ENCODE data around the gene POLE. TPM values are rescaled to one million over a fixed set of nuclear protein-coding genes. Genes with fewer than 3 reads are reported as not detected.

The POLE gene
- total RNA-seq, 4 donors from 2014 or later = 32.2 to 133 (median 44.4) TPM

- peaks cover 0 to 14% (median 5%) of the 10 kb centered on the region in 4 donors for H3K4me1 ChIP-seq
- H3K36me3 ChIP-seq = no peaks in the 10 kb centered on the region
- no peak overlapping the region for H3K4me3 ChIP-seq
- no peak for DNase-seq (ENCODE audit: low spot score in 2 of 2)
- WGBS, 2 donors = 80 to 82% methylated on average over 14 to 18 of the region's 18 CpGs
- H3K27me3 ChIP-seq = peaks cover 0 to 95% of the 10 kb centered on the region in 2 donors
- H3K27ac ChIP-seq = no peak overlapping the region
- peaks cover 0 to under 1% (median 0%) of the 10 kb centered on the region in 4 donors for H3K9me3 ChIP-seq
- no peak for TF ChIP-seq CTCF (IDR thresholded peaks at IDR 0.05)
- no peak for TF ChIP-seq EP300 (IDR thresholded peaks at IDR 0.05)
- no peak for TF ChIP-seq POLR2A (IDR thresholded peaks at IDR 0.05)
Measured at GRCh38 chr12:132605892-132606291, 81.2 kb downstream of the POLE start.

- H3K4me3 ChIP-seq = no peak overlapping the region
- 79 to 80% methylated on average over 12 to 16 of the region's 16 CpGs for WGBS, 2 donors
- peaks cover 0 to 89% of the 10 kb centered on the region in 2 donors for H3K27me3 ChIP-seq
- no peaks in the 10 kb centered on the region for H3K36me3 ChIP-seq
- TF ChIP-seq CTCF (IDR thresholded peaks at IDR 0.05) = no peak
- TF ChIP-seq POLR2A (IDR thresholded peaks at IDR 0.05) = no peak
- TF ChIP-seq EP300 (IDR thresholded peaks at IDR 0.05) = no peak
- no peak for DNase-seq (ENCODE audit: low spot score in 2 of 2)
- H3K9me3 ChIP-seq = no peaks in the 10 kb centered on the region
- H3K4me1 ChIP-seq = peaks cover 0 to 14% (median 8%) of the 10 kb centered on the region in 4 donors
- H3K27ac ChIP-seq = no peak overlapping the region
Measured at GRCh38 chr12:132604668-132605441, 82.3 kb downstream of the POLE start.

- H3K27ac ChIP-seq = peak overlapping the region in 1 of 4 donors; percentile 74
- H3K36me3 ChIP-seq = no peaks in the 10 kb centered on the region
- H3K4me3 ChIP-seq = peak overlapping the region in 2 of 4 donors; percentile 15 to 44
- peaks cover 0 to 14% (median 8%) of the 10 kb centered on the region in 4 donors for H3K4me1 ChIP-seq
- DNase-seq (ENCODE audit: low spot score in 2 of 2) = no peak
- no peaks in the 10 kb centered on the region for H3K9me3 ChIP-seq
- WGBS, 2 donors = 59% methylated on average over 18 of the region's 26 CpGs; no CpG with 5 or more reads in 1 of the 2 donors
- no peak for TF ChIP-seq CTCF (IDR thresholded peaks at IDR 0.05)
- TF ChIP-seq POLR2A (IDR thresholded peaks at IDR 0.05) = no peak
- no peak for TF ChIP-seq EP300 (IDR thresholded peaks at IDR 0.05)
- peaks cover 0 to 86% of the 10 kb centered on the region in 2 donors for H3K27me3 ChIP-seq
Measured at GRCh38 chr12:132604151-132604618, 83.0 kb downstream of the POLE start.

- H3K27ac ChIP-seq = peak overlapping the region in 2 of 4 donors; percentile 12 to 74
- no peaks in the 10 kb centered on the region for H3K9me3 ChIP-seq
- no peaks in the 10 kb centered on the region for H3K36me3 ChIP-seq
- H3K4me3 ChIP-seq = peak overlapping the region in 2 of 4 donors; percentile 15 to 44
- H3K27me3 ChIP-seq = peaks cover 0 to 84% of the 10 kb centered on the region in 2 donors
- H3K4me1 ChIP-seq = peaks cover 0 to 19% (median 8%) of the 10 kb centered on the region in 4 donors
- no peak for DNase-seq (ENCODE audit: low spot score in 2 of 2)
- 36 to 49% methylated on average over 20 to 34 of the region's 67 CpGs for WGBS, 2 donors
- TF ChIP-seq CTCF (IDR thresholded peaks at IDR 0.05) (no peak), POLR2A (IDR thresholded peaks at IDR 0.05) (no peak), EP300 (IDR thresholded peaks at IDR 0.05) (no peak)
Measured at GRCh38 chr12:132603240-132604150, 83.6 kb downstream of the POLE start.
